NCI-H345 treated with DMSO at 0.1 percent for 48 hours (cell line): ENCODE measurements around the gene DMBT1.
"Not testable (repeated sequence)": the region's sequence is repeated elsewhere in the genome, so short reads cannot be mapped to it uniquely, and the experiment has no call there.

Experiments
- DNase-seq: peaks from one replicate; lab custom pipeline; 2025; ENCODE audit not compliant: unreplicated experiment; lab: John Stamatoyannopoulos, UW

DMBT1 gene

DNA sequence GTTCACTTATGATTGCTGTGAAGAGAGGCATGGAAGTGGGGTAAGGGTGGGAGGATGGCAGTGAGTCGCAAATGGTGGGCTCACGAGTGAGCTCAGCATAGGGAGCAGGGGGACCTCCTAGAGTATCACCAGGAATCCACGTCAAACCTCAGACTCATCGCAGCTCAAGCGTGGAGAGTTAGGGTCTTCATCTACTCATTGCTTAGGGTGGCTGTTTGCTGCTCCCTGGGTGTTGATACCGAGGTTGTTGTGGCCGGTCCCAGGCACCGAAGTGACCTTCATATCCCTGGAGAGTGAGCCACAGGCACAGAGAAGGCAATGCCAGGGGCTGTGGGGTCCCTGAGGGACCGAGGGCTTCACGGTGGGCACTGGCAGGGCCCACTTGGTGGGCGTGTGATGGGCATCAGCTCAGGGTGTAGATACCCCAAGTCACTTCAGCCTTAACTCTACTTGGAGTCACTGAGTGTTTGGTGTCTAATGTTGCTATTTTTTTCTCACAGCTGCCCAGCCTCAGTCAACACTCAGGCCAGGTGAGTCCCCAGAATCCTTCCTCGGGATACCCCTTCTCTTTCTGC, 16.8 kb downstream of the DMBT1 start:
- DNase-seq = no peak

DNA sequence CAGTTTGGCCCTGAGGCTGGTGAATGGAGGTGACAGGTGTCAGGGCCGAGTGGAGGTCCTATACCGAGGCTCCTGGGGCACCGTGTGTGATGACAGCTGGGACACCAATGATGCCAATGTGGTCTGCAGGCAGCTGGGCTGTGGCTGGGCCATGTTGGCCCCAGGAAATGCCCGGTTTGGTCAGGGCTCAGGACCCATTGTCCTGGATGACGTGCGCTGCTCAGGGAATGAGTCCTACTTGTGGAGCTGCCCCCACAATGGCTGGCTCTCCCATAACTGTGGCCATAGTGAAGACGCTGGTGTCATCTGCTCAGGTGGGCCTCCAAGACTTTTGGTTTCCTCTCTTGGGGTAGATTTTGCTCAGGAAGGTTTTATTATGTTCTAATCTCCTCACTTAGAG, 25.5 kb downstream of the DMBT1 start:
- DNase-seq = not testable (repeated sequence)

DNA sequence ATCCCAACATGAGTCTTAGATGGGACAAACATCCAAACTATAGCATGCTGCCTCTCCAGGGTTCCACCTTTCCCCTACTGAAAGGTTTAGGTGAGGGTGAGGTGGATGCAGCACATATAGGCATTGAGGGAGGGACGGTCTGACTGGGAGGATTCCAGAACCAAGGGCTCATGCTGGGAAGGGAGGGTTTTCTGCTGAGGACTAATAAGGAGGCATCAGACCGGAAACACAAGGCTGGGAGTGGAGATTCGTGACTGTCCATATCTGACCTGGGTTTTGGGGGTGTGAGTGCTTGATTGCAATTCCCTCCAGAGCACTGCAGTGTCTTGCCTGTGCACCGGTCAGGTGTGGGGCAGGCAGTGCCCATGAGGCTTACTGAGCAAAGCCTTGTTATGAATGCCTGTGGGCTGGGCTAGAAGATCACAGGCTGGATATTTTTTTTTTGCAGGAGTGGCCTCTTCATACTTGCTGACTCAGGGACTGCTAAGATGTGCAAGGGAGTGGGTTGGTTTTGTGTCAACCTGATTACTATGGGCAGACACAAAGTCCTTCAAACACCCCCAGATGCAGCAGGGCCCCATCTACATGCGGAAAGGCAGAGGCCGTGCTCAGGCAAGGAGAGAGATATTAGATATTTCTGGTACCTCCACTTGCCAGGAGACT, 26.7 kb downstream of the DMBT1 start:
- DNase-seq = no peak

DNA sequence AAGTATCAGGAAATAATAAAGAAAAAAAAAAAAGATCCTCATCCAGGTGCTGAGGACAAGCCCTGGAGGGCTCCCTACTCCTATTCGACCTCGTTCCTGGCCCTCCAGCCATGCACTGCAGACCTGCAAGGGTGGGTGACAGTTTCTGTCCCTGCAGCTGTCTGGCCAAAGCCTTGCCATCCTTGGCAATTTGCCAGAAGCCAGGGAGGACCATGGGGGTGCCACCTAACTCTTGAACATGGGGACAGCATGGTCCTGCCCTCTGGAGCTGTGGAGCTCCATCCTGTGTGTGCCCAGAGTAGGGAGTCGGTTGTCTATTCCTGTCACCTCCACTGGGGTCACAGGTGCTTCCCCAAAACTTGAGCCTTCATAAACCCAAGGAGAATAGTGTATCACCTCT, 27.8 kb downstream of the DMBT1 start:
- DNase-seq = no peak

DNA sequence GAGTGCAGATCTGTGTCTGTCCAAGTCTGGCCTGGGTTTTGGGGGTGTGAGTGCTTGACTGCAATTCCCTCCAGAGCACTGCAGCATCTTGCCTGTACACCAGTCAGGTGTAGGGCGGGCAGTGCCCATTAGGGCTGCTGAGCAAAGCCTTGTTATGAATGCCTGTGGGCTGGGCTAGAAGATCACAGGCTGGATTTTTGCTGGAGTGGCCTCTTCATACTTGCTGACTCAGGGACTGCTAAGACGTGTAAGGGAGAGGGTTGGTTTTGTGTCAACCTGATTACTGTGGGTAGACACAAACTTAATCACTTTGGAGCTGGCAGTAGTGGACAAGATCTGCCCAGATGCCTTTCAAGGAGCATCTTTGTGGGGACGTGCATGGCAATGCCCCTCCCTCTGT, 29.6 kb downstream of the DMBT1 start:
- DNase-seq = no peak

DNA sequence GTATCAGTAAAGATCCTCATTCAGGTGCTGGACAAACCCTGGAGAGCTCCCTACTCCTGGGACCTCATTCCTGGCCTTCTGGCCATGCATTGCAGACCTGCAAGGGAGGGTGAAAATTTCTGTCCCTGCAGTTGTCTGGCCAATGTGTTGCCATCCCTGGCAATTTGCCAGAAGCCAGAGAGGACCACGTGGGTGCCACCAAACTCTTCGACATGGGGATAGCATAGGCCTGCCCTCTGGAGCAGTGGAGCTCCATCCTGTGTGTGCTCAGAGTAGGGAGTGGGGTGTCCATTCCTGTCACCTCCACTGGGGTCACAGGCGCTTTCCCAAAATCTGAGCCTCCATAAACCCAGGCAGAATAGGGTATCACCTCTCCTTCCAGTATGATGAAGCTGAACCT, 31.2 kb downstream of the DMBT1 start:
- no peak for DNase-seq

DNA sequence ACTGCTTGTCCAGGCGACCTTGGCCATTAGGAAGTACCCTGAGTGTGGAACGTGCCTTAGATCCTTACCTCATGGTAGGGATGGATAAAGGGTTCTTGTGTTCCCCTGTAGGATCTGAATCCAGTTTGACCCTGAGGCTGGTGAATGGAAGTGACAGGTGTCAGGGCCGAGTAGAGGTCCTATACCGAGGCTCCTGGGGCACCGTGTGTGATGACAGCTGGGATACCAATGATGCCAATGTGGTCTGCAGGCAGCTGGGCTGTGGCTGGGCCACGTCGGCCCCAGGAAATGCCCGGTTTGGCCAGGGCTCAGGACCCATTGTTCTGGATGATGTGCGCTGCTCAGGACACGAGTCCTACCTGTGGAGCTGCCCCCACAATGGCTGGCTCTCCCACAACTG, 31.6 kb downstream of the DMBT1 start:
- DNase-seq = no peak

DNA sequence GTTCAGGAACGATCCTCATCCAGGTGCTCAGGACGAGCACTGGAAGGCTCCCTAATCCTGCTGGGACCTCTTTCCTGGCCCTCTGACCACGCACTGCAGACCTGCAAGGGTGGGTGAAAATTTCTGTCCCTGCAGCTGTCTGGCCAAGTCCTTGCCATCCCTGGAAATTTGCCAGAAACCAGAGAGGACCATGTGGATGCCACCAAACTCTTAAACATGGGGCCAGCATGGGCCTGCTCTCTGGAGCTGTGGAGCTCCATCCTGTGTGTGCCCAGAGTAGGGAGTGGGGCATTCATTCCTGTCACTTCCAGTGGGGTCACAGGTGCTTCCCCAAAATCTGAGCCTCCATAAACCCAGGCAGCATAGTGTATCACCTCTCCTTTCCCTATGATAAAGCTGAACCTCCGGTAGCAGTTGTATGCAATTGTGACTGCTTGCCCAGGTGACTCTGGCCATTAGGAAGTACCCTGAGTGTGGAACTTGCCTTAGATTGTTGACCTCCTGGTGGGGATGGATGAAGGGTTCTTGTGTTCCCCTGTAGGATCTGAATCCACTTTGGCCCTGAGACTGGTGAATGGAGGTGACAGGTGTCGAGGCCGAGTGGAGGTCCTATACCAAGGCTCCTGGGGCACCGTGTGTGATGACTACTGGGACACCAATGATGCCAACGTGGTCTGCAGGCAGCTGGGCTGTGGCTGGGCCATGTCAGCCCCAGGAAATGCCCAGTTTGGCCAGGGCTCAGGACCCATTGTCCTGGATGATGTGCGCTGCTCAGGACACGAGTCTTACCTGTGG, 57.1 kb downstream of the DMBT1 start:
- DNase-seq = no peak

DNA sequence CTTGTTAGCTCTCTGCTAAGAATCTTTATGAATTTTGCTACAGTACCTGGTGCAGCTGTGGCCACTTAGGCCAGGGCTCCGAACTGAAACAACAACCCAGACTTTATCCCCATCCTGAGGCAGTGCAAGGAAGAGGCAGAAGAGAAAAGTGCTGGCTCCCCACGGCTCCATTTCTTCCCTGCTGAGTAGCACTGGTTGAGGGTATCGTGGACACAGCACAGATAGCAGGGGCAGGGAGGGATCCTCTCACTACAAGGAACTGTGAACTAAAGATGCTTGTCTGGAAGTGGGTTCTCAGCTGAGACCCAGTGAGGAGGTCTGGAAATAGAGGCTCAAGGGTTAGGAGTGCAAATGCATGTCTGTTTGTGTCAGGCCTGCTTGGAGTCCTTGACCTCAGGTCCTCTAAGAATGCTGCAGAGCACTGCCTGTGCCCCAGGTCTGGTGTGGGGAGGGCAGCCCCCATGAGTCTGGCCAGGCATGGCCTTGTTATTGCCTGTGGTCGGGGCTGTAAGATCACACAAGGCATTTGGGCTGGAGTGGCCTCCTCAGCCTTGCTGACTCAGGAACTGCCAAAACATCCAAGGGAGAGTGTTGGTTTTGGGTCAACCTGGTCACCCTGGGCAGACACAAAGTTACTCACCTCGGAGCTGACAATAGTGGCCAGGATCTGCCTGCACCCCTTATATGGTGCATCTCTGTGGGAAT, 58.1 kb downstream of the DMBT1 start:
- DNase-seq = no peak

DNA sequence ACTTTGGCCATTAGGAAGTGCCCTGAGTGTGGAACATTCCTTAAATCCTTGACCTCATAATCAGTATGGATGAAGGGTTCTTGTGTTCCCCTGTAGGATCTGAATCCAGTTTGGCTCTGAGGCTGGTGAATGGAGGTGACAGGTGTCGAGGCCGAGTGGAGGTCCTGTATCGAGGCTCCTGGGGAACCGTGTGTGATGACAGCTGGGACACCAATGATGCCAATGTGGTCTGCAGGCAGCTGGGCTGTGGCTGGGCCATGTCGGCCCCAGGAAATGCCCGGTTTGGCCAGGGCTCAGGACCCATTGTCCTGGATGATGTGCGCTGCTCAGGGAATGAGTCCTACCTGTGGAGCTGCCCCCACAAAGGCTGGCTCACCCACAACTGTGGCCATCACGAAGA, 60.4 kb downstream of the DMBT1 start:
- DNase-seq = not testable (repeated sequence)

DNA sequence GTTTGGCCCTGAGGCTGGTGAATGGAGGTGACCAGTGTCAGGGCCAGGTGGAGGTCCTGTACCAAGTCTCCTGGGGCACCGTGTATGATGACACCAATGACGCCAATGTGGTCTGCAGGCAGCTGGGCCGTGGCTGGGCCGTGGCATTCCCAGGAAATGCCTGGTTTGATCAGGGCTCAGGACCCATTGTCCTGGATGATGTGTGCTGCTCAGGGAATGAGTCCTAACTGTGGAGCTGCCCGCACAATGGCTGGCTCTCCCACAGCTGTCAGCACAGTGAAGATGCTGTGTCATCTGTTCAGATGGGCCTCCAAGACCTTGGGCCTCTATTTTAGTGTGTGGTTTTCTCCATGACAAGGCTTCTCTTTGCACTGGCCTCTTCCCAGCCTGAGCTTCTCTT, 64.0 kb downstream of the DMBT1 start:
- no peak for DNase-seq

DNA sequence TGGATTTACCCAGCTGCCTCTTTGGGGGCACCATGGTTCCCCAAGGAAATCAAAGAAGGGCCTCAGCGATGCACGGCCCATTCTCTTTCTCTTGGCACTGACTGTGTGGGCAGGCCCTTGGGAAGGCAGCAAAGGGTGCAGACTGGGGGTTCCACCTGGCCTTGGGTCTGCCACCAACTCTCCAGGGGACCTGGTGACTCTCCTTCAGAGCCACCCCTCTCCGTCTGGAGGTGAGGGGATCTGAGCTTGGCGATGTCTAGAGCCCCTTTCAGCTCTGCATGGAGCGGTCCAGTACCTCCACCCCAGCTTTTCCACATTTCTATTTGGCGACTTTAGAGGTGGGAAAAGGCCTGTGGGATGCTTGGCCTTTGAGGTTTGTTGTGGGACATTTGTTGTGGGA, 70.0 kb downstream of the DMBT1 start:
- DNase-seq = no peak

DNA sequence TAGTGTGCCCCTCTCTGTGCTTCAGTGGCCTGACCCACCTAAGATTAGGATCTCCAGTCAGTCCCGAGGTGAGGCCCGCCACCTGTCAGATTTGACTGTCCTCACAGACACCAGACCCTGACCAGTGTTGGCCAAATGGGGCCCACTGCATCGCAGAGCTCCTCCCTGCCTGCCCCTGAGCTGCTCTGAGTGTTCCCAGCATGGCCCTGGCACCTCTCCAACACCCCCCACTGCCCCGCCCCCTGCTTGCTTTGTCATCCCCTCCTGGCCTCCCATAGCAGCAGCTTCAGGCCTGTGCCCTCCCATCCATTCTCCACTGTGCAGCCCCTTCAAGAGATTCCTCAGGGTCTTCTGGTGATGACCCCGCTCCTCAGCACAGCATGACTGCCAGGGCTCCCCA, 71.5 kb downstream of the DMBT1 start:
- peak; percentile 42 for DNase-seq

DNA sequence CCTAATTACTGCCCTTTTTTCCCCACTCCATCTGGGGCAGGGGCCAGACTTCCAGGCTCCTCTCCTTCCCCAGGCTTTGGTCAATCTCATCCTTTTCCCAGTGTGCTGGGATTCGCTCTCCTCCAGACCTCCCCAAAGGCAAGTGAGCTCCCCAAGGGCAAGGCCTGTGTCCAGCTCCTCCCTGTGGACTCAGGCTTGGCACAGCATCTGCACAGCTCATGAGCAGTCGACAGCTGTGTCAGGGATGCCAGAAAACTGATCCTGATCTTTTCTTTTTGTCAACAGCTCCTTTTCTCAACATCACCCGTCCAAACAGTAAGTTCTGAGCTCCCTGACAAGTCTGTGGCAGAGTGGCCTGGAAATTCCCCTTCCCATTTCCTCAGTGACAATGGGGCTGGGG, 72.0 kb downstream of the DMBT1 start:
- DNase-seq = no peak

DNA sequence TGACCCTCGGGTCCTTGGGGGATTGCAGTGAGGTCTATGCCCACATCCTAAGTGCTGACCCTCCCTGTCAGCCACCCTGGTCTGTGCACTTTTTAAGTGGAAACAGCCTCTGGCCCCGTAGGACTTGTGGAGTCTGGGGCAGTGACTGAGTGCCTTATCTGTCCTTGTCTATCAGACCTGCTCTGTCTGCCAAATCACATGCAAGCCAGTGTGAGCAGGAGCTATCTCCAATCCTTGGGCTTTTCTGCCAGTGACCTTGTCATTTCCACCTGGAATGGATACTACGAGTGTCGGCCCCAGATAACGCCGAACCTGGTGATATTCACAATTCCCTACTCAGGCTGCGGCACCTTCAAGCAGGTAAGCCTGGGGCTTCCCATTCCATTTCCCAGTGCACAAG, 76.4 kb downstream of the DMBT1 start:
- no peak for DNase-seq

DNA sequence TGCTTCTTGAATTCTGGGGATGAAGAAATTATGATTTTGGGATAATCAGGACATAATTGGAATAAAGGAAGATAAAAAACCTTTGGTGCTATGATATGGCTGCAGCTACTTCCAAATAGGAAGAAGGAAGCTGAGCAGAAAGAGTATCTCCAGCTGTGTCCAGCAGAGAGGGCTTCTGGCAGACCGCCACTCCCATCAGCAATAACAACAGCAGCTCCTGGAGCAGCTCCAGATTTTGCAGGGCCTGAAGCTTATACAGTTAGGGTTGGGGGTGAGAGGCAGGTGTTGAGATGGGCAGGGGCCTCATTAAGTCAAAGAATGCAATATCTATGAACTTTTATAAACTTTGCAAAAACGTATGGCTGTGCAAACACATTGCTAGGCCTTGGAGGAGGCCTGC, 76.8 kb downstream of the DMBT1 start:
- peak; percentile 51 for DNase-seq

DNA sequence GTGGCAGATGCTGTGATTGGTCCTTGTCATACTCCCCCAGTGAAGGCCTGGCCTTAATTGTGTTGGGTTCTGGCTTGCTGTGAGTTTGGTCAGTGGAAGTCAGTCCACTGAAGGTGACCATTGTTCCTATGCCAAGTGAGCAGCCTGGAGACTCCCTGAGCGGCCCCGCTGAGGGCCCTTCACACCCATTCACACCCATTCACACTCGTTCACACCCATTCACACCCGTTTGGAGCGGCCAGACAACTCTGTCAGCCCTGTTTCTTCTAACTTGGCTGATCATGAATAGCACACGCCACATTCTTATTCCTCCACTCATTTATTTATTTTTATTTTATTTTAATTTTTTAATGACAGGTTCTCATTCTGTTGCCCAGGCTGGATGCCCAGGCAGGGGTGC, 77.6 kb downstream of the DMBT1 start:
- no peak for DNase-seq

DNA sequence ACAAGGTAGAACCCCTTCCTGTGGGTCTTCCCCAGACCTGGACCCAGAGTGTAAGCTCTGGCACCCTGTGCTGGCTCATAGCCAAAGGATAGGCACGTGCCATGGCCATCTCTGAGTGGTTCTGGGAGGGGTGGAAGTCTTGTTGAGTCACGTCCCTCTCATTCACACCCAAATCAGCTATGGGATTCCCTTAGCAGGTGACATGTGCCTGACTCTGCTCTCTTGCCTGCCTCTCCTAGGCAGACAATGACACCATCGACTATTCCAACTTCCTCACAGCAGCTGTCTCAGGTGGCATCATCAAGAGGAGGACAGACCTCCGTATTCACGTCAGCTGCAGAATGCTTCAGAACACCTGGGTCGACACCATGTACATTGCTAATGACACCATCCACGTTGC, 79.2 kb downstream of the DMBT1 start:
- peak; percentile 17 for DNase-seq

DNA sequence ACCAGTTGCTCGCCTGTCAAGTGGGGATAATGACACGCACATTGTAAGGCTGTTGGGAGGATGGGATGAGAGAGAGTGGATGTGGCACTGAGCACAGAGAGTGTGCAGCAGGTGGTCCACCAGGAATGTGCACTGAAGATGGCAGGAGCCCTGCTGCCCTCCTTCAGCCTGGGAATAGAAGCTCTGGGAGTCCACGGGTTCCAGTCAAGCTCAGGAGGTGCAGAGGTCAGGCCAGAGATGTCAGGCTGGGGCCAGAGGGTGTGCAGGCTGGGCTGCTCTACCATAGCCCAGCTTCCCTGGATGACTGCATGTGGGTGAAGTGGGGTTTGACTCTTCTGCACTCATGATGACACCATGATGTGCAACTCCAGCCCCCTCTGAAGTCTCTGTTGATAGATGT, 80.4 kb downstream of the DMBT1 start:
- DNase-seq = no peak

DNA sequence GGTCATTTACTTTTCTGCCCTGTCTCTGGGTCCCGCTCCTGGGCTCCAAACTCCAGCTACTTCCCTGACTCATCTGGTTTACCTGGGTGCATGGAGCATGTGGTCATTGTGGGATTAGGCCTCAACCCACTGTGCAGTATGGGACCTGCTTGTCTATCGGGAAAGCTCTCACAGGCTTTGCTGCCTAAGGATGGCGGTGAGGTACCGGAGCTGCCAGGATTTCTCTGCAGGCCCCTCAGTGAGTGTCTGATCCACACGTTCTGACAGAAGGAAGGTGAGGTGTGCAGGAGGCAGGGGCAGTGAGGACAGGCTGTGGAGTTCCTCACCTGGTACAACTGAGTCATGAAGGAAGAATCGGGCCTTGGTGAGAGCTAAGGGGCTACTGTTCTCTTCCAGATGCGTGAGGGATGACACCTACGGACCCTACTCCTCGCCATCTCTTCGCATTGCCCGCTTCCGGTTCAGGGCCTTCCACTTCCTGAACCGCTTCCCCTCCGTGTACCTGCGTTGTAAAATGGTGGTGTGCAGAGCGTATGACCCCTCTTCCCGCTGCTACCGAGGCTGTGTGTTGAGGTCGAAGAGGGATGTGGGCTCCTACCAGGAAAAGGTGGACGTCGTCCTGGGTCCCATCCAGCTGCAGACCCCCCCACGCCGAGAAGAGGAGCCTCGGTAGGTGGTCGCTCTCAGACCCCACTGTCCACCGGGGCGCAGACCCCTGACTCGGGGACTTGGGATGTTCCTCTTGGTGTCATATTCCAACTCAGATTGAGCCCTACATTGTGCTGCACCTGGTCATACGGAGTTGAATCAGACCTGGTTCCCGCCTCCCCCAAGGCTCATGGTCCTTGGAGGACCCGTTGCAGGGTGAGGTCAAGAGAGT, 82.4 kb downstream of the DMBT1 start:
- no peak for DNase-seq
